H9 (cell line): ENCODE results near the gene LRP1B. TPM values are rescaled to one million over a fixed set of nuclear protein-coding genes. Genes with fewer than 3 reads are reported as not detected.

ENCODE experiments used
- DNase-seq: peaks from one replicate; pipeline ENCODE4 v3.0.0-alpha.2; 2017
- H2AFZ ChIP-seq: one replicate; pipeline ENCODE4 v1.6.1; 2013; ENCODE audit warnings: mild to moderate bottlenecking, low read length, control low read depth, moderate library complexity
- H2AK5ac ChIP-seq: 2 replicates; pipeline ENCODE4 v1.6.1; 2013; ENCODE audit warnings: low read length, control low read depth, mixed read lengths; ENCODE audit not compliant: insufficient read length
- H2BK120ac ChIP-seq: one replicate; pipeline ENCODE4 v1.6.1; 2013; ENCODE audit warnings: low read depth, mild to moderate bottlenecking, low read length, control low read depth, inconsistent platforms; ENCODE audit not compliant: poor library complexity, severe bottlenecking
- H2BK12ac ChIP-seq: 2 replicates; pipeline ENCODE4 v1.6.1; 2013; ENCODE audit warnings: low read length, control low read depth, mixed read lengths, low read depth; ENCODE audit not compliant: insufficient read length
- H2BK15ac ChIP-seq: 2 replicates; pipeline ENCODE4 v1.6.1; 2013; ENCODE audit warnings: low read depth, low read length, control low read depth
- H2BK20ac ChIP-seq: one replicate; pipeline ENCODE4 v1.6.1; 2013; ENCODE audit warnings: low read depth, mild to moderate bottlenecking, low read length, control low read depth, inconsistent platforms; ENCODE audit not compliant: poor library complexity, severe bottlenecking
- H2BK5ac ChIP-seq: 2 replicates; pipeline ENCODE4 v1.6.1; 2013; ENCODE audit warnings: low read length, control low read depth, mixed read lengths; ENCODE audit not compliant: insufficient read length
- H3K14ac ChIP-seq: 2 replicates; pipeline ENCODE4 v1.6.1; 2013; ENCODE audit warnings: low read length, control low read depth; ENCODE audit not compliant: insufficient read depth
- H3K18ac ChIP-seq: 2 replicates; pipeline ENCODE4 v1.6.1; 2013; ENCODE audit warnings: low read depth, mild to moderate bottlenecking, mixed read lengths, low read length, control low read depth; ENCODE audit not compliant: insufficient read length
- H3K23ac ChIP-seq: 2 replicates; pipeline ENCODE4 v1.6.1; 2013; ENCODE audit warnings: low read length, control low read depth, mixed read lengths, low read depth; ENCODE audit not compliant: insufficient read length
- H3K23me2 ChIP-seq: 2 replicates; pipeline ENCODE4 v1.6.1; 2013; ENCODE audit warnings: low read depth, mild to moderate bottlenecking, mixed read lengths, low read length, control low read depth; ENCODE audit not compliant: insufficient read length, poor library complexity, severe bottlenecking
- H3K27ac ChIP-seq: 2 replicates; pipeline ENCODE4 v1.5.1; 2013; ENCODE audit warnings: low read length, control low read depth, mixed read lengths, low read depth; ENCODE audit not compliant: insufficient read length
- H3K27me3 ChIP-seq: 2 replicates; pipeline ENCODE4 v1.6.1; 2013; ENCODE audit warnings: low read length, control low read depth, inconsistent platforms; ENCODE audit not compliant: insufficient read depth
- H3K4ac ChIP-seq: 2 replicates; pipeline ENCODE4 v1.6.1; 2013; ENCODE audit warnings: low read depth, mild to moderate bottlenecking, control low read depth, inconsistent platforms, low read length, moderate library complexity
- H3K4me1 ChIP-seq: 2 replicates; pipeline ENCODE4 v1.6.1; 2013; ENCODE audit warnings: low read length, control low read depth, inconsistent platforms; ENCODE audit not compliant: insufficient read depth
- H3K4me2 ChIP-seq: 2 replicates; pipeline ENCODE4 v1.6.1; 2013; ENCODE audit warnings: low read length, control low read depth, mixed read lengths; ENCODE audit not compliant: insufficient read length, insufficient read depth
- H3K56ac ChIP-seq: 2 replicates; pipeline ENCODE4 v1.6.1; 2013; ENCODE audit warnings: low read depth, mild to moderate bottlenecking, mixed read lengths, low read length, control low read depth; ENCODE audit not compliant: insufficient read length
- H3K79me1 ChIP-seq: 2 replicates; pipeline ENCODE4 v1.6.1; 2013; ENCODE audit warnings: low read depth, mild to moderate bottlenecking, moderate library complexity, low read length, control low read depth, inconsistent platforms; ENCODE audit not compliant: insufficient read depth, poor library complexity, severe bottlenecking
- H3K79me2 ChIP-seq: 2 replicates; pipeline ENCODE4 v1.6.1; 2013; ENCODE audit warnings: low read length, control low read depth, inconsistent platforms; ENCODE audit not compliant: insufficient read depth
- H3K9ac ChIP-seq: 2 replicates; pipeline ENCODE4 v1.6.1; 2013; ENCODE audit warnings: low read length, control low read depth, mixed read lengths; ENCODE audit not compliant: insufficient read length; ENCODE audit errors: extremely low read depth
- H3K9me3 ChIP-seq: one replicate; pipeline ENCODE4 v1.6.1; 2013; ENCODE audit warnings: low read depth, low read length, inconsistent platforms; ENCODE audit not compliant: control insufficient read depth
- H3T11ph ChIP-seq: one replicate; pipeline ENCODE4 v1.6.1; 2013; ENCODE audit warnings: mild to moderate bottlenecking, low read length, control low read depth, inconsistent platforms
- H4K20me1 ChIP-seq: one replicate; pipeline ENCODE4 v1.6.1; 2013; ENCODE audit not compliant: control insufficient read depth, insufficient read length, insufficient read depth
- H4K5ac ChIP-seq: 2 replicates; pipeline ENCODE4 v1.6.1; 2013; ENCODE audit warnings: low read depth, mild to moderate bottlenecking, mixed read lengths, low read length, control low read depth; ENCODE audit not compliant: insufficient read length
- H4K8ac ChIP-seq: replicated peaks from 2 replicates; pipeline ENCODE4 v1.6.1; 2013; ENCODE audit warnings: low read length, control low read depth, mixed read lengths, low read depth; ENCODE audit not compliant: insufficient read length
- H4K91ac ChIP-seq: 2 replicates; pipeline ENCODE4 v1.6.1; 2013; ENCODE audit warnings: low read depth, mild to moderate bottlenecking, moderate library complexity, mixed read lengths, low read length, control low read depth; ENCODE audit not compliant: insufficient read length
- H3K27ac Mint-ChIP-seq, 3 experiments: 2 replicates in 2 of 3; 3 replicates in 1 of 3; pipeline ENCODE4 v1.8.0; 2020 to 2021; ENCODE audit warnings: mixed read lengths in 3 of 3, mild to moderate bottlenecking in 1 of 3, moderate library complexity in 1 of 3
- H3K27me3 Mint-ChIP-seq: 2 replicates; pipeline ENCODE4 v1.8.0; 2021; ENCODE audit warnings: low read depth, mild to moderate bottlenecking, moderate library complexity, mixed read lengths
- H3K36me3 Mint-ChIP-seq, 3 experiments: 2 replicates in 2 of 3; 3 replicates in 1 of 3; pipeline ENCODE4 v1.8.0; 2020 to 2021; ENCODE audit warnings: low read depth in 3 of 3, mixed read lengths in 3 of 3; ENCODE audit not compliant: insufficient read depth in 1 of 3
- H3K4me1 Mint-ChIP-seq, 2 experiments: 2 replicates each; pipeline ENCODE4 v1.8.0; 2020; ENCODE audit warnings: mixed read lengths in 2 of 2
- H3K4me3 Mint-ChIP-seq, 2 experiments: 2 replicates in 1 of 2; 3 replicates in 1 of 2; pipeline ENCODE4 v1.8.0; 2020 to 2021; ENCODE audit warnings: mild to moderate bottlenecking in 2 of 2, mixed read lengths in 2 of 2, moderate library complexity in 1 of 2
- H3K9me3 Mint-ChIP-seq, 2 experiments: 2 replicates in 1 of 2; 3 replicates in 1 of 2; pipeline ENCODE4 v1.8.0; 2020; ENCODE audit warnings: mild to moderate bottlenecking in 2 of 2, mixed read lengths in 2 of 2, moderate library complexity in 1 of 2
- CTCF ChIP-seq: fragments of 200-600 bp; sonication (generic); conservative IDR thresholded peaks from 3 replicates; pipeline ENCODE4 v1.8.0; 2021; ENCODE audit warnings: antibody characterized with exemption, mild to moderate bottlenecking
- total RNA-seq: library from RNA; stranded (reverse); gene quantifications from 2 replicates; pipeline ENCODE4 v1.2.1, GENCODE V29; 2021

The LRP1B gene
- total RNA-seq, 1 experiment from 2014 or later = not detected

DNA sequence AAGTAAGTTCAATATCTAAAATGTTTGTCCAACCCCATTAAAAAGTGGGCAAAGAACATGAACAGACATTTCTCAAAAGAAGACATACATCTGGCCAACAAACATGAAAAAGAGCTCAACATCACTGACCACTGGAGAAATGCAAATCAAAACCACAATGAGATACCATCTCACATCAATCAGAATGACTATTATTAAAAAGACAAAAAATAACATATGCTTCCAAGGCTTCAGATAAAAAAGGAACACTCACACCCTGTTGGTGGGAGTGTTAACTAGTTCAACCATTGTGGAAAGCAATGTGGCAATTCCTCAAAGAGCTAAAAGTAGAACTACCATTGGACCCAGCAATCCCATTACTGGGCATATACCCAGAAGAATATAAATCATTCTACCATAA is 931.1 kb downstream of the LRP1B start:
- H3K27ac ChIP-seq = no peak overlapping the region
- no peak overlapping the region for H2BK5ac ChIP-seq
- H3K79me1 ChIP-seq = no peaks in the 10 kb centered on the region
- H3K23me2 ChIP-seq = no peaks in the 10 kb centered on the region
- H3K79me2 ChIP-seq = no peaks in the 10 kb centered on the region
- H3K18ac ChIP-seq = no peak overlapping the region
- H3K4me3 Mint-ChIP-seq = no peak overlapping the region
- no peak overlapping the region for H4K5ac ChIP-seq
- no peak overlapping the region for H3K56ac ChIP-seq
- no peaks in the 10 kb centered on the region for H3K9me3 ChIP-seq
- H3K4ac ChIP-seq = no peak overlapping the region
- no peak overlapping the region for H3K9ac ChIP-seq
- H2BK120ac ChIP-seq = no peak overlapping the region
- no peak overlapping the region for H3T11ph ChIP-seq
- H3K4me2 ChIP-seq = no peak overlapping the region
- no peak overlapping the region for H2AFZ ChIP-seq
- no peak for DNase-seq
- no peaks in the 10 kb centered on the region for H3K9me3 Mint-ChIP-seq
- no peak overlapping the region for H2BK12ac ChIP-seq
- H2BK15ac ChIP-seq = no peak overlapping the region
- no peak overlapping the region for H3K27ac Mint-ChIP-seq
- TF ChIP-seq CTCF = no peak
- H2AK5ac ChIP-seq = no peak overlapping the region
- H4K20me1 ChIP-seq = no peaks in the 10 kb centered on the region
- H3K36me3 Mint-ChIP-seq = no peaks in the 10 kb centered on the region
- no peak overlapping the region for H2BK20ac ChIP-seq
- no peak overlapping the region for H4K8ac ChIP-seq
- no peaks in the 10 kb centered on the region for H3K27me3 Mint-ChIP-seq
- no peak overlapping the region for H3K23ac ChIP-seq
- H3K27me3 ChIP-seq = no peaks in the 10 kb centered on the region
- no peaks in the 10 kb centered on the region for H3K4me1 Mint-ChIP-seq
- no peak overlapping the region for H4K91ac ChIP-seq
- no peaks in the 10 kb centered on the region for H3K4me1 ChIP-seq
- H3K14ac ChIP-seq = no peak overlapping the region
